WERI-Rb-1 (cell line): ENCODE results near the gene FBXW8.

ENCODE experiments used
- DNase-seq: peaks from one replicate; pipeline ENCODE4 v3.0.0-alpha.2; 2020
- H3K27ac ChIP-seq: fragments of 250-450 bp; sonication (Bioruptor Pico); 2 replicates; pipeline ENCODE4 v1.5.1; 2020; ENCODE audit warnings: mild to moderate bottlenecking, moderate library complexity
- H3K27me3 ChIP-seq: fragments of 250-450 bp; sonication (Bioruptor Pico); 2 replicates; pipeline ENCODE4 v1.5.1; 2021; ENCODE audit warnings: mild to moderate bottlenecking, low read depth, moderate library complexity; ENCODE audit not compliant: insufficient read depth, severe bottlenecking
- H3K36me3 ChIP-seq: fragments of 250-450 bp; sonication (Bioruptor Pico); 2 replicates; pipeline ENCODE4 v1.5.1; 2020; ENCODE audit warnings: mild to moderate bottlenecking, moderate library complexity
- H3K4me3 ChIP-seq: 2 replicates; pipeline ENCODE4 v1.5.1; 2011; ENCODE audit warnings: low read depth, mild to moderate bottlenecking, control low read depth, low read length
- H3K9me3 ChIP-seq: fragments of 250-450 bp; sonication (Bioruptor Pico); 2 replicates; pipeline ENCODE4 v1.5.1; 2021; ENCODE audit warnings: mild to moderate bottlenecking, moderate library complexity; ENCODE audit not compliant: severe bottlenecking
- TF ChIP-seq, protein P1 (sequence below): IDR thresholded peaks from 2 replicates; pipeline ENCODE4 v1.5.1; 2011; ENCODE audit warnings: low read depth, mild to moderate bottlenecking, control low read depth, inconsistent platforms, low read length

The FBXW8 gene

DNA sequence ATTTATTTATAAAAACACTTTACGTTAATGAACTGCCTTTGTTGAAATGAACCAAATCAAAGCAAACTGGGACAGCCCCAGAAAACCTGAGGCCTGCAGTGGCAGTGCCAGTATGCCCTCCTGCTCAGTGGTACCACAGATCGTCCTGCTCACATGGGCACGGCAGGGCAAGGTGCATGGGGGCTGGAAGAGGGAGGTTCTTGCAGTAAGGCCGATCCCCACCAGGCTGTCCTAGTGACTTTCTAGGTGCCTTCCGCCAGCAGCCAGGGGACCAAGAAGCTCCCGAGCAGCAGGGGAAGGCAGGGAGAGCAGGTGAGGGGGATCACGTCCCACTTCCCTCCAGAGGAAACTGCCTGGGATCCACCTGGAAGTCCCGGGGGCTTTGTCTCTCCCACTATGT lies 124.5 kb downstream of the FBXW8 start:
- no peak for DNase-seq
- Histone ChIP-seq H3K27ac (no peak overlapping the region), H3K27me3 (no peaks in the 10 kb centered on the region), H3K9me3 (no peaks in the 10 kb centered on the region), H3K4me3 (no peak overlapping the region), H3K36me3 (no peaks in the 10 kb centered on the region)
- TF ChIP-seq, protein P1, sequence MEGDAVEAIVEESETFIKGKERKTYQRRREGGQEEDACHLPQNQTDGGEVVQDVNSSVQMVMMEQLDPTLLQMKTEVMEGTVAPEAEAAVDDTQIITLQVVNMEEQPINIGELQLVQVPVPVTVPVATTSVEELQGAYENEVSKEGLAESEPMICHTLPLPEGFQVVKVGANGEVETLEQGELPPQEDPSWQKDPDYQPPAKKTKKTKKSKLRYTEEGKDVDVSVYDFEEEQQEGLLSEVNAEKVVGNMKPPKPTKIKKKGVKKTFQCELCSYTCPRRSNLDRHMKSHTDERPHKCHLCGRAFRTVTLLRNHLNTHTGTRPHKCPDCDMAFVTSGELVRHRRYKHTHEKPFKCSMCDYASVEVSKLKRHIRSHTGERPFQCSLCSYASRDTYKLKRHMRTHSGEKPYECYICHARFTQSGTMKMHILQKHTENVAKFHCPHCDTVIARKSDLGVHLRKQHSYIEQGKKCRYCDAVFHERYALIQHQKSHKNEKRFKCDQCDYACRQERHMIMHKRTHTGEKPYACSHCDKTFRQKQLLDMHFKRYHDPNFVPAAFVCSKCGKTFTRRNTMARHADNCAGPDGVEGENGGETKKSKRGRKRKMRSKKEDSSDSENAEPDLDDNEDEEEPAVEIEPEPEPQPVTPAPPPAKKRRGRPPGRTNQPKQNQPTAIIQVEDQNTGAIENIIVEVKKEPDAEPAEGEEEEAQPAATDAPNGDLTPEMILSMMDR, result peak; percentile 12; the same call in 1 of the 2 replicates

- Histone ChIP-seq H3K4me3 (no peak overlapping the region), H3K27ac (no peak overlapping the region), H3K27me3 (no peaks in the 10 kb centered on the region), H3K9me3 (no peaks in the 10 kb centered on the region), H3K36me3 (no peaks in the 10 kb centered on the region)
- TF ChIP-seq, protein P1, result no peak
- no peak for DNase-seq
These were observed 125.3 kb downstream of the FBXW8 start for GRCh38 chr12:117036046-117036445.

GRCh38 chr12:117036547-117036946 lies 125.8 kb downstream of the FBXW8 start:
- Histone ChIP-seq H3K27me3 (no peaks in the 10 kb centered on the region), H3K9me3 (no peaks in the 10 kb centered on the region), H3K4me3 (no peak overlapping the region), H3K27ac (no peak overlapping the region), H3K36me3 (no peaks in the 10 kb centered on the region)
- DNase-seq, result no peak
- TF ChIP-seq, protein P1, result no peak

- DNase-seq, result no peak
- TF ChIP-seq, protein P1, result no peak
- Histone ChIP-seq H3K9me3 (no peaks in the 10 kb centered on the region), H3K27me3 (no peaks in the 10 kb centered on the region), H3K36me3 (no peaks in the 10 kb centered on the region), H3K27ac (no peak overlapping the region), H3K4me3 (no peak overlapping the region)
These were observed 126.7 kb downstream of the FBXW8 start for GRCh38 chr12:117037289-117038022.

- TF ChIP-seq, protein P1, result no peak
- Histone ChIP-seq H3K27ac (no peak overlapping the region), H3K36me3 (no peaks in the 10 kb centered on the region), H3K9me3 (no peaks in the 10 kb centered on the region), H3K4me3 (no peak overlapping the region), H3K27me3 (no peaks in the 10 kb centered on the region)
- DNase-seq, result no peak
These were observed 127.4 kb downstream of the FBXW8 start for GRCh38 chr12:117038023-117038680.

GRCh38 chr12:117038919-117039318 lies 128.2 kb downstream of the FBXW8 start:
- H3K27me3 ChIP-seq, result no peaks in the 10 kb centered on the region
- H3K36me3 ChIP-seq, result no peaks in the 10 kb centered on the region
- no peak overlapping the region for H3K4me3 ChIP-seq
- H3K9me3 ChIP-seq, result no peaks in the 10 kb centered on the region
- DNase-seq, result no peak
- H3K27ac ChIP-seq, result no peak overlapping the region
- TF ChIP-seq, protein P1, result no peak
